HG03442 (cell line): ENCODE results near the gene ZFAND2A.

Experiments used
- ATAC-seq: cut with Tn5 transposase; IDR thresholded peaks from one replicate; pipeline ENCODE4 v1.9.1; 2021; ENCODE audit warnings: mild to moderate bottlenecking, moderate library complexity; ENCODE audit not compliant: unreplicated experiment

Gene ZFAND2A

GRCh38 chr7:1110358-1110757 is 49.6 kb downstream of the ZFAND2A start:
- ATAC-seq: no peak

GRCh38 chr7:1109581-1110310 is 50.2 kb downstream of the ZFAND2A start:
- no peak for ATAC-seq

DNA sequence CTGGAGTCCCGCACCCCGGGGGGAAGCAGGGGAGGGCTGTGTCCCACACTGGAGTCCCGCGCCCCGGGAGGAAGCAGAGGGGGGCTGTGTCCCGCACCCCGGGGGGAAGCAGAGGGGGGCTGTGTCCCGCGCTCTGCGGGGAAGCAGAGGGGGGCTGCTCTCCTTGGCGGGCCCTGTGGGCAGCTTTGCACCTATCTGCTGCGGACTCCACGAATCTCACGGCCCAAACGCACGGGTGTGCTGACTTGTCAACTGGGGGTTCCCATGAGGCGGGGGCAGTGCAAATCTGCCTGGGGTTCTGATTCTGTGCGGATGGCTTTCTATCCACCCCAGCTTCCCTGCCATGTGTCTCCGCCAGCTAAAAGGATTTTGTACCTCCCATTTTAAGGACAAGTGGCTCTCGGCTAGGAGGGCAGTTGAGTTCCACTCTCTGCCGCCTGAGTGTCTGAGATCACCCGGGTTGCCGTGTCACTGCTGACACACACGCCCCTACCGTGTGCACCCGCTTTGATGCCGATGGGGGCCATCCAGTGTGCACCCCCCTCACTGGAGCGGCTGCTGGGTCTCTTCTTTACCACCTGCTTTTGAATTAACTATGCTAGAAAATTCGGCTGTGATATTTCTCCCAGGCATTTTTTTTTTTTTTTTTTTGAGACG is 51.6 kb downstream of the ZFAND2A start:
- ATAC-seq: no peak

DNA sequence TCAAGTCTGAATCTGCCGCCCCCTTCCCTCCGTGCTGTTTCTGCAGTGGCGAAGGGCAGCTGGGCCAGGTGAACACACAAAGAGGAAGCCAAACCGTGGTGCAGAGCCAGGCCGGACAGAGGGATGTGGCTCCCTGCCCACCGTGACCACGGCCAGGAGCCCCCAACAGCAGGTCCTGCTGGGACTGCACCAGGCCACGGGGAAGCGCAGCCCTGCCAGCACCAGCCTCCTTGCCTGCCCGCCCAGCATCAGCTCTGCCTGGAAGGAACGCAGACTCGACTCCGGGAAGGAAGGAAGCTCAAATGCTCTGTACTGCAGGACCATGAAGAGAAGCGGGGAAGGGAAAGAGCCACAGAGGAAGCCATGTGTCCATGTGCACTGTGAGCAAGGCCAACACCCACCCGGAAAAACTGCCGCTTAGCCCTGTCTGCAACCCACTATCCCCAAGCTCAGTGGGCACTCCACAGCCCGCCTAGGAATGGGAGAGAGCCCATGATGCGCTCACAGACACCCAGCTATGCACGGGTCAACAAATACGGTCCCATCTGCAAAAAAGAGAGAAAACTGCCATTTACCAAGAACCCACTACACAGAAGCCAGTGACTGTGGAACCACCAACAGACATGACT is 53.1 kb downstream of the ZFAND2A start:
- ATAC-seq: no peak

DNA sequence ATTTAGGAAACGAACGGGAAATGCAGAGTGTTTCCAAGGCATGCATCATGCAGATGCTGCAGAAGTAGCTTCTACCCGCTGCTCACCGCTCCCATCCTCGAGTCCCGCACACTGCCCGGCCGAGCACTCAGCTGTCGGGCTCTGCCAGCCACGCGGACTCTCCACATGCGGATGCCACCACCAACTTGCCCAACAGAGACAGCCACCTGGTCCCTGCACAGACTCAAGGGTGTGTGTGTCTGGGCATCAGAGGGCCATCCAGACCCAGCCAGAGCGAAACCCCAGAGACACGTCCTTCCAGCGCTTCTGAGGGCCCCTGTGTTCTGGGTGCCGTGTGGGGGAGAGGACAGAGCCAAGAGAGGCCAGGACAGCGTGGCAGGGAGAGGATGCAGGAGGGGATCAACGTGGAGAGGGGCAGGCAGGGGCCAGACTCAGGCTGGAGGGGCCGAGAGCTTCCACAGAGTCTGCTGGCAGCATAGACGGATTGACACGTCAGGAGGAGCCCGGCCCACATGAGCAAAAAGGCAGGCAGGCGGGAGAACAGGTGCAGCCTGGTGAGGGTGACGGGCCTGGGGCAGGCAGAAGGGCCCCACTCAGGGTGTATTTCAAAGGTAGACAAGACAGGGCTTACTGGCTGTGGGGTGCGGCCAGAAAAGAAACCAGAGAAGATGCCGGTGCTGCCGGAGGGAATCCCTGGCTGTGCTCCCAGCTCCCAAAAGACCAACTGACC is 53.8 kb downstream of the ZFAND2A start:
- no peak for ATAC-seq

GRCh38 chr7:1105189-1105588 is 54.8 kb downstream of the ZFAND2A start:
- peak; percentile 53 for ATAC-seq

DNA sequence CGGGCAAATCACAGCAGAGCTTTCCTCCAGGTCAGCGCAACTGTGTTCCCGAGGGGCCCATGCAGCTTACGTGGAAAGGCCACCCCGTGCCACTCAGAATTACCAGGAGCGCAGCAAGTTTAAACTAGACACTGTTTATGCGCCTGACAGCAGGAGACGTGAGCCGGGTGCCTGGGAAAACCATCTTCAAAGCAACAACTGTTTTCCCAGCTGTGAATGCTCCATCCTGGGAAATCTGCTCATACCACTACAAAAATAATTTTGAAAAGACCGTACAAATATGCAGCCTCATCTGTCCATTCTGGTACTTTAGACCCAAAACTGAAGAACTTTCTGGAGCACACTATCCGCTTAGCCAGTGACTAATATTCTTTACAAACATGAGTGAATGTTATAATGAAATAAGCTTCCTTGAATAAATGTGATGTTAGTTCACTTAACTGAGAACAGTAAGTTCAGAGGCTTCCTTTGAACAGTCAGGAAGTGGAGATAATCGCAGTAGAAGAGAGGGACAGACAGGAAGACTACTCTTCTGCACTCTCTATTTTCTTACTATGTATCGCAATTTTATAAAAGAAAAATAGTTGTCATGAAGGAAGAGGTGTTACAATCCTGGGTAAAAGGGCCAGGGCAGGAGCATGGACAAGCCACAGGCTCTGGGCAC is 55.3 kb downstream of the ZFAND2A start:
- no peak for ATAC-seq

GRCh38 chr7:1103789-1104515 is 56.0 kb downstream of the ZFAND2A start:
- ATAC-seq: no peak

GRCh38 chr7:1103009-1103788 is 56.8 kb downstream of the ZFAND2A start:
- peak; percentile 33 for ATAC-seq
